ENCODE measurements around the gene SNX5.

Gene SNX5

DNA sequence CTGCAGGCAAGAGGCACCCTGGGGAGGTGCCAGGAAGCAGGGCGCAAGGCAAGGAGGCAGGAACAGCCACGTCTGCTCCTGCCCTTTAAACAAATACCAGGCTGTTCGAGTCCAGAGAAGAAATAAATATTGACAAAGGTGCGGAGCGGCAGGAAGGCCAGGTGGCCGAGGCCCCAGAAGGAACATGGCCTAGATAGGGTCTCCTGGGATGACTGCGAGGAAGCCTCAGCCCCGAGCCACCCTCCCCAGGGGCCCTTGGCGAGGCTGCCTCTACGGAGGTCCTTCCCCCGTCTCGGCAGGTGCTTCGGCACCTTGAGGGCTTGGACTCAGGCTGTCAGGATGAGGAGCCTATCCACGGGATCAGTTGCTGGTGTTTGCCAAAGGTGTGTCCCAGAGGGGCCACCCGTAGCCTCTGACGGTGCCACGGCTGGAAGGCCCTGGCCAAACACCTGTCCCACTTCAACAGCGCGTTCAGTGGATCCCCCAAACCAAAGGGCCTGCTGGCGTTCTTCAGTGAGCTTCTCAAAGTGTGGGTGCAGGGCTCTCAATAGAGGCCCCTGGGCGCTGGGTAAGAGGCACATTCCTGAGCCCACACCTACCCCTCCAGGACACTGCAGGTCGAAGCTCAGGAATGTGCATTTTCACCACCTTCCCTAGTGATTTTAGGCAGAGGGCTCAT lies 39.8 kb downstream of the SNX5 start:
- peaks cover 3% of the 10 kb centered on the region for H3K9me3 ChIP-seq (ENCODE audit: control insufficient read depth, low read length)
- no peak overlapping the region for H3K4me3 ChIP-seq (ENCODE audit: extremely low read depth, insufficient read depth, low read length, poor library complexity, severe bottlenecking)
- no peak overlapping the region for H3K27ac ChIP-seq (ENCODE audit: low read depth, low read length, severe bottlenecking)
- no peaks in the 10 kb centered on the region for H3K4me1 ChIP-seq (ENCODE audit: control insufficient read depth, insufficient read depth, low read length, poor library complexity, severe bottlenecking)
- no peaks in the 10 kb centered on the region for H3K36me3 ChIP-seq (ENCODE audit: control insufficient read depth, insufficient read depth, low read length)
- WGBS, 2 experiments (ENCODE audit: insufficient coverage in 2 of 2), result 90 to 91% methylated on average over 17 to 19 of the region's 22 CpGs

- Histone ChIP-seq H3K9me3 (ENCODE audit: control insufficient read depth, low read length) (peaks cover 3% of the 10 kb centered on the region), H3K36me3 (ENCODE audit: control insufficient read depth, insufficient read depth, low read length) (no peaks in the 10 kb centered on the region), H3K27ac (ENCODE audit: low read depth, low read length, severe bottlenecking) (no peak overlapping the region), H3K4me3 (ENCODE audit: extremely low read depth, insufficient read depth, low read length, poor library complexity, severe bottlenecking) (no peak overlapping the region), H3K4me1 (ENCODE audit: control insufficient read depth, insufficient read depth, low read length, poor library complexity, severe bottlenecking) (no peaks in the 10 kb centered on the region)
- 89 to 90% methylated on average over 7 of the region's 7 CpGs for whole genome bisulfite sequencing, 2 experiments (ENCODE audit: insufficient coverage in 2 of 2)
Observed at GRCh38 chr20:17928211-17928611, 40.4 kb downstream of the SNX5 start.

DNA sequence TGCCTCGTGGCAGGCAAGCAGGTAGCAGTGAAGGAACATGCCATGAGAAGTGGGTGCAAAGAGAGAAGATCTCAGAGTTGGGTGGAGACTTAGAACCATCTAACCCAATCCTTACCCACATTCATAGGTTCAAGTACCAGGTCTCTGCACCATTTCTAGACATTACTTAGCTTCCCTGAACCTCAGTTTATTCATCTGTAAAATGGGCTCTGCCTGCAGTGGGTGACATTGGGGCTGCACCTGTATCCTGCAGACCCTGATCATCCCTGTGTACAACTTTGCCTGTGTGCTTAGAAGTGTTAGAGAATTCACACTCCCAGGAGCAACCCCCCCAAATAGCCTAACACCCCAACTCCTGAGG lies 42.7 kb downstream of the SNX5 start:
- Histone ChIP-seq H3K4me3 (ENCODE audit: extremely low read depth, insufficient read depth, low read length, poor library complexity, severe bottlenecking) (no peak overlapping the region), H3K9me3 (ENCODE audit: control insufficient read depth, low read length) (no peaks in the 10 kb centered on the region), H3K27ac (ENCODE audit: low read depth, low read length, severe bottlenecking) (no peak overlapping the region), H3K4me1 (ENCODE audit: control insufficient read depth, insufficient read depth, low read length, poor library complexity, severe bottlenecking) (no peaks in the 10 kb centered on the region), H3K36me3 (ENCODE audit: control insufficient read depth, insufficient read depth, low read length) (no peaks in the 10 kb centered on the region)
- WGBS, 2 experiments (ENCODE audit: insufficient coverage in 2 of 2), result 88% methylated on average over 1 of the region's 1 CpG; no CpG with 5 or more reads in 1 of the 2 experiments

DNA sequence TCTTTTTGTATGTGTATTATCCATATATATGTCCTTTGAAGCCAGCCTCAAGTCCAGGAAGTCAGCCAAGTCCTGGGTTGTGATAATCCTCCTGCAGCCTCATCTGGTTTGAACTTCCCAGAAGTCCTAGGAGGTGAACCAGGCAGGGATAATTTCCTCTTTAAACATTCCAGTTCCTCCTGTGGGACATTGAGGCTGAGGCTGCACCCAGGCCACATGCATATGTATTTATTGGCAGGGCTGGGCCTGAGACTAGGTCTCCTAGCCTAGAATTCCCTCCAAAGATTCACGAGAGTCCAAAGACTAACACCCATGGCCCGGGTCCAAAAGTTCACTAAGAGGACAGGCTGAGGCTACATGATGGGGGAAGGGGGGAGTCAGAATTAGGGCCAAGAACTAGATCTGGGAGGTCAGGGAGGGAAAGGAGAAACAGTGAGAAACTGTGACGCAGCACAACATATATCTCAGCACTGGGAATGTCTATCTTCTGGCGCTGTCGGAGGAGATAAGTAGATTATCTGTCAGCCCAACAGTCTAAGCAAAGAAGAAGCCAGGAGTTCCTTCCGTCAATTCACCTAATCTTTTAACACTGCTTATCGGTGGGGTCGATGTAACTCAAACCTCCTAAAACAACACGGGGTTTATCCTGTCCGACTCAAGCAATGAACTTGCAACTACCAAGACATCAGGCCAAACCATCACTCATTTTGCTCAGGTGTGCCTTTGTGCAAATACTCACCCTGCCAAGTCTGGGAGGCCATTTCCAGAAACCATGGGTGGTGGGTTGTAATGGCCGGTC lies 43.3 kb downstream of the SNX5 start:
- Histone ChIP-seq H3K36me3 (ENCODE audit: control insufficient read depth, insufficient read depth, low read length) (no peaks in the 10 kb centered on the region), H3K4me1 (ENCODE audit: control insufficient read depth, insufficient read depth, low read length, poor library complexity, severe bottlenecking) (no peaks in the 10 kb centered on the region), H3K9me3 (ENCODE audit: control insufficient read depth, low read length) (no peaks in the 10 kb centered on the region), H3K4me3 (ENCODE audit: extremely low read depth, insufficient read depth, low read length, poor library complexity, severe bottlenecking) (no peak overlapping the region), H3K27ac (ENCODE audit: low read depth, low read length, severe bottlenecking) (no peak overlapping the region)
- WGBS, 2 experiments (ENCODE audit: insufficient coverage in 2 of 2), result 90 to 97% methylated on average over 9 to 11 of the region's 11 CpGs

DNA sequence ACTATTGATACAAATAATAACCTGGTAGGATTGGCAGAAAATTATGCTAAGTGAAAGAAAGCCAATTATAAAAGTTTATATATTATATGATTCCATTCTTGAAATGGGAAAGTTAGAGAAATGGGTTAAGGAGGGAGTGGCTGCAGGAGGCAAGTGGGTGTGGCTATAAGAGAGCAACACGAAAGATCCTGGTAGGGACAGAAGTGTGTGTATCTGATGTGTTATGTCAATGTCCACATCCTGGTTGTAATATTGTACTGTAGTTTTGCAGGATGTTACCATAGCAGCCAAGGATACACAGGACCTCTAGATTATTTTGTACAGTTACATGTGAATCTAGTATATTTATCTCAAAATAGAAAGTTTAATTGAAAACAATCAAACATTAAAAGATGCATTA lies 46.8 kb downstream of the SNX5 start:
- no peak overlapping the region for H3K27ac ChIP-seq (ENCODE audit: low read depth, low read length, severe bottlenecking)
- no peaks in the 10 kb centered on the region for H3K36me3 ChIP-seq (ENCODE audit: control insufficient read depth, insufficient read depth, low read length)
- 50 to 67% methylated on average over 1 of the region's 1 CpG for WGBS, 2 experiments (ENCODE audit: insufficient coverage in 2 of 2)
- no peak overlapping the region for H3K4me3 ChIP-seq (ENCODE audit: extremely low read depth, insufficient read depth, low read length, poor library complexity, severe bottlenecking)
- H3K4me1 ChIP-seq (ENCODE audit: control insufficient read depth, insufficient read depth, low read length, poor library complexity, severe bottlenecking), result no peaks in the 10 kb centered on the region
- no peaks in the 10 kb centered on the region for H3K9me3 ChIP-seq (ENCODE audit: control insufficient read depth, low read length)

- no peaks in the 10 kb centered on the region for H3K9me3 ChIP-seq (ENCODE audit: control insufficient read depth, low read length)
- no peak overlapping the region for H3K27ac ChIP-seq (ENCODE audit: low read depth, low read length, severe bottlenecking)
- H3K4me3 ChIP-seq (ENCODE audit: extremely low read depth, insufficient read depth, low read length, poor library complexity, severe bottlenecking), result no peak overlapping the region
- H3K36me3 ChIP-seq (ENCODE audit: control insufficient read depth, insufficient read depth, low read length), result no peaks in the 10 kb centered on the region
- 93 to 100% methylated on average over 3 to 7 of the region's 8 CpGs for WGBS, 2 experiments (ENCODE audit: insufficient coverage in 2 of 2)
- H3K4me1 ChIP-seq (ENCODE audit: control insufficient read depth, insufficient read depth, low read length, poor library complexity, severe bottlenecking), result no peaks in the 10 kb centered on the region
Observed at GRCh38 chr20:17919149-17919548, 49.4 kb downstream of the SNX5 start.

DNA sequence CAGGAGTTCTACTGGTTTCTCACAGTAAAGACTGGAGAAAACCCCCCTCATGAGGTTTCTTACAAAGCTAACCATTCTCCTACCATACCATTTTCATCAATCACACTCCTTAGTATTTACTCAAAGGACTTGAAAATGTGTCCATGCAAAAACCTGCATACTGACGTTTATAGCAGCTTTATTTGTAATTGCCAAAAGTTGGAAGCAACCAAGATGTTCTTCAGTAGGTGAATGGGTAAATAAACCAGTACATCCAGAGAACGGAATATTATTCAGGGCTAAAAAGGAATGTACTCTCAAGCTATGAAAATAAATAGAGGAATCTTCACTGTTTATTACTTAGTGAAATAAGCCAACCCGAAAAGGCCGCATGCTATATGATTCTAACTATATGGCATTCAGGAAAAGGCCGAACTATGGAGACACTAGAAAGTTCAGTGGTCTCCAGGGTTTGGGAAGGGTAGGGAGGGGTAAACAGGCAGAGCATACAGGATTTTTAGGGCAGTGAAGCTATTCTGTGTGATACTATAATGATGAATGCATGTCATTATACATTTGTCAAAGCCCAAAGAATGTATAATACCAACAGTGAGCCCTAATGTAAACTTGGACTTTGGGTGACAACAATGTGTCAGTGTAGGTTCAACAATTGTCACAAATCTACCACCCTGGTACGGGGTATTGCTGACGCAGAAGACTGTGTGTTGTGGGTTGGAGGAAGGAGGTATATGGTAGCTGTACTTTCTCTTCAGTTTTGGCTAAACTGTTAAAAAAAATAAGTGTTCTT lies 50.6 kb downstream of the SNX5 start:
- no peaks in the 10 kb centered on the region for H3K9me3 ChIP-seq (ENCODE audit: control insufficient read depth, low read length)
- H3K36me3 ChIP-seq (ENCODE audit: control insufficient read depth, insufficient read depth, low read length), result no peaks in the 10 kb centered on the region
- H3K27ac ChIP-seq (ENCODE audit: low read depth, low read length, severe bottlenecking), result no peak overlapping the region
- 90 to 96% methylated on average over 3 to 4 of the region's 7 CpGs for WGBS, 2 experiments (ENCODE audit: insufficient coverage in 2 of 2)
- H3K4me1 ChIP-seq (ENCODE audit: control insufficient read depth, insufficient read depth, low read length, poor library complexity, severe bottlenecking), result no peaks in the 10 kb centered on the region
- H3K4me3 ChIP-seq (ENCODE audit: extremely low read depth, insufficient read depth, low read length, poor library complexity, severe bottlenecking), result no peak overlapping the region

GRCh38 chr20:17916433-17916891 lies 52.1 kb downstream of the SNX5 start:
- Histone ChIP-seq H3K4me1 (ENCODE audit: control insufficient read depth, insufficient read depth, low read length, poor library complexity, severe bottlenecking) (no peaks in the 10 kb centered on the region), H3K27ac (ENCODE audit: low read depth, low read length, severe bottlenecking) (no peak overlapping the region)
- WGBS, 2 experiments (ENCODE audit: insufficient coverage in 2 of 2), result 100% methylated on average over 1 of the region's 3 CpGs

DNA sequence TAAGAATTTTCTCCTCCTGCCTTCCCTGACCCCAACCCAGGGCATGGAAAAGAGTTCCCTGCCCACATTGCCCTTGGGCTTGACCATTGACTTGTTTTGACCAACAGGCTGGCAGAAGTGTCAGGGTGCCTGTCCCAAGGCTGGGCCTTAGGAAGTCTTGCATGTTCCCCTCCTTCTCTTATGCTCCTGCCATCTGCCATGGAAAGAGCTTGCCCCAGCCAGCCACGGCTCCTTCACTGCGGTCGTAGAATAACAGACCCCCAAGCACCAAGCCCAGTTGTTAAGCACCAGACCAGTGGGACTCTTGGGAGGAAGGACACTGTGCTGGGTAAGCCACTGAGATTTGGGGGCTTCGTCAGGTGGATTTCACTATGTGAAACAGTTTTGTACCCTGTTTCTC lies 53.6 kb downstream of the SNX5 start:
- H3K4me3 ChIP-seq (ENCODE audit: extremely low read depth, insufficient read depth, low read length, poor library complexity, severe bottlenecking), result no peak overlapping the region
- no peak overlapping the region for H3K27ac ChIP-seq (ENCODE audit: low read depth, low read length, severe bottlenecking)
- H3K9me3 ChIP-seq (ENCODE audit: control insufficient read depth, low read length), result no peaks in the 10 kb centered on the region
- H3K36me3 ChIP-seq (ENCODE audit: control insufficient read depth, insufficient read depth, low read length), result no peaks in the 10 kb centered on the region
- H3K4me1 ChIP-seq (ENCODE audit: control insufficient read depth, insufficient read depth, low read length, poor library complexity, severe bottlenecking), result no peaks in the 10 kb centered on the region
- WGBS, 2 experiments (ENCODE audit: insufficient coverage in 2 of 2), result 95 to 100% methylated on average over 4 of the region's 4 CpGs

More at GRCh38 chr20:17916433-17916891, 52.1 kb downstream of the SNX5 start:
- H3K9me3 ChIP-seq (ENCODE audit: control insufficient read depth, low read length), result no peaks in the 10 kb centered on the region
- no peaks in the 10 kb centered on the region for H3K36me3 ChIP-seq (ENCODE audit: control insufficient read depth, insufficient read depth, low read length)
- no peak overlapping the region for H3K4me3 ChIP-seq (ENCODE audit: extremely low read depth, insufficient read depth, low read length, poor library complexity, severe bottlenecking)

DNA sequence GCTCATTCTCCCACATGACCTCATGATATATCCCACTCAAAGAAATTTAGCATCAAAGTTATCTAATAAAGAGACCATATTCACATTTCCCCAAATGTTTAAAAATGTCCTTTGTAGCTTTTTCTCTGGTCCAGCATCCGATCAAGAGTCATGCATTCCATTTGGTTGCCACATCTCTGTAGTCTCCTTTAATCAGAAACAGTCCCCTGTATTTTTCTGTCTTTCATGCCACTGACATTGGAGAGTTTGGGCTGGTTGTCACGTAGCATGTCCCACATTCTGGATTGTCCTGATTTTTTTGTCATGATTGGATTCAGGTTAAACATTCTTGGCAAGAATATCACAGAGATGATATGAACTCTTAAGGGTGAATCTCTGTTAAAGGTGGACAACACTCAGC lies 55.7 kb downstream of the SNX5 start:
- 94 to 100% methylated on average over 1 to 2 of the region's 2 CpGs for WGBS, 2 experiments (ENCODE audit: insufficient coverage in 2 of 2)
- no peak overlapping the region for H3K4me3 ChIP-seq (ENCODE audit: extremely low read depth, insufficient read depth, low read length, poor library complexity, severe bottlenecking)
- no peaks in the 10 kb centered on the region for H3K36me3 ChIP-seq (ENCODE audit: control insufficient read depth, insufficient read depth, low read length)
- H3K9me3 ChIP-seq (ENCODE audit: control insufficient read depth, low read length), result no peaks in the 10 kb centered on the region
- no peaks in the 10 kb centered on the region for H3K4me1 ChIP-seq (ENCODE audit: control insufficient read depth, insufficient read depth, low read length, poor library complexity, severe bottlenecking)
- no peak overlapping the region for H3K27ac ChIP-seq (ENCODE audit: low read depth, low read length, severe bottlenecking)
